Esophagus squamous epithelium (tissue), 4 donors: ENCODE results near the gene CKAP2.
"Not testable (repeated sequence)": the region's sequence is repeated elsewhere in the genome, so short reads cannot be mapped to it uniquely, and the experiment has no call there.

Experiments
- CTCF ChIP-seq, 6 experiments: fragments of 450-650 bp in 4 of 6; fragments of 200-600 bp in 2 of 6; sonication (generic) in 2 of 6; IDR thresholded peaks; one replicate each; pipeline ENCODE4 v1.5.1; 2016 to 2019; ENCODE audit warnings: antibody characterized with exemption in 6 of 6, mild to moderate bottlenecking in 4 of 6, moderate library complexity in 4 of 6
- POLR2A ChIP-seq, 4 donors: fragments of 450-650 bp; IDR thresholded peaks; one replicate each; pipeline ENCODE4 v1.6.1; 2017; ENCODE audit warnings: antibody characterized with exemption in 4 of 4, mild to moderate bottlenecking in 4 of 4, moderate library complexity in 3 of 4

GRCh38 chr13:52523323-52523722 is 68.0 kb downstream of the CKAP2 start:
- not testable (repeated sequence) for TF ChIP-seq POLR2A, CTCF (IDR thresholded peaks at IDR 0.05)
